B cell (primary cell): Measurements from ENCODE around the gene LENG9. TPM values are rescaled to one million over a fixed set of nuclear protein-coding genes. Genes with fewer than 3 reads are reported as not detected.

Experiments used
- ATAC-seq: fragments of 200-7000 bp; cut with Tn5 transposase; one replicate; pipeline ENCODE4 v1.10.0; 2021; ENCODE audit warnings: low read depth, mild to moderate bottlenecking, moderate number of reproducible peaks, moderate library complexity
- CTCF ChIA-PET: fragments of 350-600 bp; sonication (Branson Sonifier 250); formaldehyde crosslinking; loops from one replicate; lab custom pipeline; 2021; ENCODE audit warnings: antibody characterized with exemption, inconsistent platforms; lab: Charles Lee
- POLR2A ChIA-PET: fragments of 350-600 bp; sonication (Branson Sonifier 250); formaldehyde crosslinking; loops from one replicate; lab custom pipeline; 2021; ENCODE audit warnings: antibody characterized with exemption; lab: Charles Lee
- DNase-seq: peaks from one replicate; pipeline ENCODE4 v3.0.0; 2013
- H2AFZ ChIP-seq: 2 replicates; pipeline ENCODE4 v1.6.1; 2012; ENCODE audit warnings: mild to moderate bottlenecking, low read depth, low read length; ENCODE audit not compliant: insufficient read depth, poor library complexity, severe bottlenecking
- H3K27ac ChIP-seq, 2 donors: 1 replicate in 1 of 2; 2 replicates in 1 of 2; pipeline ENCODE4 v1.5.1; 2012 to 2013; ENCODE audit warnings: low read length in 2 of 2, mild to moderate bottlenecking in 2 of 2, moderate library complexity in 1 of 2
- H3K27me3 ChIP-seq, 4 experiments: fragments of 200-600 bp in 1 of 4; sonication (generic) in 1 of 4; replicated peaks in 1 of 4; 1 replicate in 2 of 4; 2 replicates in 2 of 4; pipeline versions ENCODE4 v1.6.1 to v1.7.0; 2013 to 2016; ENCODE audit warnings: low read length in 3 of 4, mild to moderate bottlenecking in 2 of 4, mixed read lengths in 1 of 4, moderate library complexity in 1 of 4; ENCODE audit not compliant: insufficient read depth in 4 of 4, control insufficient read depth in 3 of 4; ENCODE audit errors: control extremely low read depth in 1 of 4
- H3K36me3 ChIP-seq, 2 experiments: replicated peaks in 1 of 2; 1 replicate in 1 of 2; 2 replicates in 1 of 2; pipeline versions ENCODE4 v1.6.1 to v1.7.1; 2013; ENCODE audit warnings: low read length in 1 of 2; ENCODE audit not compliant: insufficient read depth in 2 of 2, control insufficient read depth in 1 of 2; ENCODE audit errors: control extremely low read depth in 1 of 2, extremely low read depth in 1 of 2
- H3K4me1 ChIP-seq, 2 donors: fragments of 200-600 bp in 1 of 2; sonication (generic) in 1 of 2; 1 replicate in 1 of 2; 2 replicates in 1 of 2; pipeline versions ENCODE4 v1.5.1 to v1.6.1; 2013 to 2017; ENCODE audit warnings: low read length in 2 of 2; ENCODE audit not compliant: control insufficient read depth in 2 of 2, insufficient read depth in 2 of 2
- H3K4me2 ChIP-seq: replicated peaks from 2 replicates; pipeline ENCODE3; 2012; ENCODE audit warnings: mild to moderate bottlenecking, low read depth, low read length; ENCODE audit not compliant: poor library complexity, severe bottlenecking
- H3K4me3 ChIP-seq, 5 experiments: fragments of 200-600 bp in 1 of 5; sonication (generic) in 1 of 5; 1 replicate in 3 of 5; 2 replicates in 2 of 5; pipeline versions ENCODE4 v1.5.1 to v1.7.0; 2011 to 2016; ENCODE audit warnings: low read length in 4 of 5, mild to moderate bottlenecking in 4 of 5, low read depth in 2 of 5, control low read depth in 1 of 5, moderate library complexity in 1 of 5; ENCODE audit not compliant: insufficient read depth in 1 of 5; ENCODE audit errors: control extremely low read depth in 1 of 5, extremely low read depth in 1 of 5
- H3K79me2 ChIP-seq: fragments of 200-600 bp; sonication (generic); one replicate; pipeline ENCODE4 v1.6.0; 2016; ENCODE audit warnings: low read length; ENCODE audit not compliant: control insufficient read depth, insufficient read depth
- H3K9ac ChIP-seq: fragments of 200-600 bp; sonication (generic); 2 replicates; pipeline ENCODE4 v1.6.1; 2017; ENCODE audit warnings: mild to moderate bottlenecking, low read length, moderate library complexity
- H3K9me3 ChIP-seq, 3 donors: one replicate each; pipeline versions ENCODE4 v1.6.1 to v1.7.1; 2013; ENCODE audit warnings: low read length in 2 of 3; ENCODE audit not compliant: control insufficient read depth in 2 of 3, insufficient read depth in 1 of 3; ENCODE audit errors: control extremely low read depth in 1 of 3
- H4K20me1 ChIP-seq: 2 replicates; pipeline ENCODE4 v1.6.0; 2012; ENCODE audit warnings: mild to moderate bottlenecking, low read length; ENCODE audit not compliant: insufficient read depth, control insufficient read depth, poor library complexity, severe bottlenecking
- H3K27ac Mint-ChIP-seq: one replicate; pipeline ENCODE4 v1.8.0; 2021; ENCODE audit warnings: mixed read lengths
- H3K27me3 Mint-ChIP-seq: one replicate; pipeline ENCODE4 v1.8.0; 2021; ENCODE audit warnings: mixed read lengths
- H3K4me1 Mint-ChIP-seq: one replicate; pipeline ENCODE4 v1.8.0; 2021; ENCODE audit warnings: mixed read lengths
- H3K4me3 Mint-ChIP-seq: one replicate; pipeline ENCODE4 v1.8.0; 2021; ENCODE audit warnings: mixed read lengths
- H3K9me3 Mint-ChIP-seq: one replicate; pipeline ENCODE4 v1.8.0; 2022; ENCODE audit warnings: mixed read lengths; ENCODE audit not compliant: insufficient read depth
- EZH2 ChIP-seq: IDR thresholded peaks from 2 replicates; pipeline ENCODE4 v1.6.1; 2012; ENCODE audit warnings: borderline replicate concordance, low read depth, mild to moderate bottlenecking, moderate library complexity, low read length; ENCODE audit not compliant: insufficient read depth, poor library complexity, severe bottlenecking
- WGBS: methylation state at CpG from one replicate; pipeline ENCODE4 v1.1.5; 2013; ENCODE audit warnings: missing lambda C conversion rate; ENCODE audit not compliant: insufficient coverage; 5-methylcytosine and 5-hydroxymethylcytosine counted together
- intact Hi-C: fragments of 100-400 bp; cut with micrococcal nuclease; formaldehyde crosslinking; loops from one replicate; pipeline ENCODE4 v1.10.0; 2022
- polyA plus RNA-seq: library from polyadenylated mRNA; depleted of rRNA; stranded (reverse); fragments of >200 nt; gene quantifications from 2 replicates; pipeline ENCODE4 v1.2.3, GENCODE V29; 2012
- total RNA-seq, 2 donors: library from RNA; stranded (reverse); fragments of 120-200 nt in 1 of 2; gene quantifications; 1 replicate in 1 of 2; 2 replicates in 1 of 2; pipeline versions ENCODE4 v1.2.3 to v1.2.4, GENCODE V29; 2013 to 2022
- TF ChIP-seq, protein P1 (sequence below): fragments of 200-600 bp; IDR thresholded peaks from one replicate; pipeline ENCODE4 v1.8.0; 2022; ENCODE audit warnings: antibody characterized with exemption, mild to moderate bottlenecking

The LENG9 gene
- total and polyA plus RNA-seq, 2 donors (not counting 1 experiment from before 2014, with no cell fraction given): 4.6 to 6.6 TPM

DNA sequence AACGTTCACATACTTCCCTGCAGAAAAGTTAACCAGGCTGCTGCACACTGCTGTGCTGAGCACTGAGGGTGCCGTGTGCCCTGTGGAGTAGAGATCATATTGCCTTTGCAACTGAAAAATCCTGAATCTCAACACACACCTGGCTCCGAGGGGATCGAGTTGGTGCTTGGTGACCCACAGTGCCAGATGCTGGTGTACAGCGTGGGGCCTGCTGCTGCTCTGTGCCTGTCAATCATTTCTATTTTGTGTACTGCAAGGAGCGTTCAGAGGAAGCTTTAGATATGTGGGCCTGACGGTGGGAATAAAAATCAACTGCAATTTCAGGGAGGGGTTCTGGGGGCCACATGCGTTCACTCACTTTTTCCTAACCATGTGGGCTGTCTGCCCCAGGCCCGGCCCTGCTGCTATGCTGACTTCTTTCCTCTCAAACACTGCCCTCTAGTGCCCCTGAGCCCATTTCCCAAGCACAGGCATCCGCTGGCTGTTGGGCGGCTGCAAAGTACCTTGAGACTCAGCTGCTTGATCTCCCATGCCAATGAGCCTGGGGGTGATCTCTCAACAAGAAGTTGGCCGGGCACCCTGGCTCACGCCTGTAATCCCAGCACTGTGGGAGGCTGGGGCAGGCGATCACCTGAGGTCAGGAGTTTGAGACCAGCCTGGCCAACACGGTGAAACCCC lies 24.3 kb downstream of the LENG9 start:
- intact Hi-C loops: no loop called here
- peaks cover 11% of the 10 kb centered on the region for H3K4me1 Mint-ChIP-seq
- Histone ChIP-seq H3K4me3 (no peak overlapping the region), H3K36me3 (peaks cover 1 to 6% of the 10 kb centered on the region in 2 experiments), H4K20me1 (peaks cover 13% of the 10 kb centered on the region), H3K4me1 (peaks cover 0 to 5% of the 10 kb centered on the region in 2 donors), H2AFZ (no peak overlapping the region), H3K9me3 (no peaks in the 10 kb centered on the region), H3K79me2 (peaks cover 11% of the 10 kb centered on the region), H3K27me3 (no peaks in the 10 kb centered on the region), H3K27ac (no peak overlapping the region), H3K9ac (no peak overlapping the region), H3K4me2 (no peak overlapping the region)
- no peak overlapping the region for H3K27ac Mint-ChIP-seq
- TF ChIP-seq, protein P1, sequence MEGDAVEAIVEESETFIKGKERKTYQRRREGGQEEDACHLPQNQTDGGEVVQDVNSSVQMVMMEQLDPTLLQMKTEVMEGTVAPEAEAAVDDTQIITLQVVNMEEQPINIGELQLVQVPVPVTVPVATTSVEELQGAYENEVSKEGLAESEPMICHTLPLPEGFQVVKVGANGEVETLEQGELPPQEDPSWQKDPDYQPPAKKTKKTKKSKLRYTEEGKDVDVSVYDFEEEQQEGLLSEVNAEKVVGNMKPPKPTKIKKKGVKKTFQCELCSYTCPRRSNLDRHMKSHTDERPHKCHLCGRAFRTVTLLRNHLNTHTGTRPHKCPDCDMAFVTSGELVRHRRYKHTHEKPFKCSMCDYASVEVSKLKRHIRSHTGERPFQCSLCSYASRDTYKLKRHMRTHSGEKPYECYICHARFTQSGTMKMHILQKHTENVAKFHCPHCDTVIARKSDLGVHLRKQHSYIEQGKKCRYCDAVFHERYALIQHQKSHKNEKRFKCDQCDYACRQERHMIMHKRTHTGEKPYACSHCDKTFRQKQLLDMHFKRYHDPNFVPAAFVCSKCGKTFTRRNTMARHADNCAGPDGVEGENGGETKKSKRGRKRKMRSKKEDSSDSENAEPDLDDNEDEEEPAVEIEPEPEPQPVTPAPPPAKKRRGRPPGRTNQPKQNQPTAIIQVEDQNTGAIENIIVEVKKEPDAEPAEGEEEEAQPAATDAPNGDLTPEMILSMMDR: peak; percentile 19
- no peak for TF ChIP-seq EZH2
- no peak overlapping the region for H3K4me3 Mint-ChIP-seq
- 94% methylated on average over 11 of the region's 15 CpGs for whole genome bisulfite sequencing
- no peaks in the 10 kb centered on the region for H3K9me3 Mint-ChIP-seq
- ChIA-PET POLR2A (interaction anchor here (0.6 kb wide), 1 partner anchor 1192 kb away, joined by 8 read pairs; no protein-coding TSS in a partner anchor), CTCF (interaction anchor here (0.7 to 1.4 kb wide), 2 partner anchors 19 to 269 kb away, joined by 3 to 5 read pairs; no protein-coding TSS in a partner anchor)
- ATAC-seq (peak; percentile 24), DNase-seq (no peak)
- no peaks in the 10 kb centered on the region for H3K27me3 Mint-ChIP-seq

DNA sequence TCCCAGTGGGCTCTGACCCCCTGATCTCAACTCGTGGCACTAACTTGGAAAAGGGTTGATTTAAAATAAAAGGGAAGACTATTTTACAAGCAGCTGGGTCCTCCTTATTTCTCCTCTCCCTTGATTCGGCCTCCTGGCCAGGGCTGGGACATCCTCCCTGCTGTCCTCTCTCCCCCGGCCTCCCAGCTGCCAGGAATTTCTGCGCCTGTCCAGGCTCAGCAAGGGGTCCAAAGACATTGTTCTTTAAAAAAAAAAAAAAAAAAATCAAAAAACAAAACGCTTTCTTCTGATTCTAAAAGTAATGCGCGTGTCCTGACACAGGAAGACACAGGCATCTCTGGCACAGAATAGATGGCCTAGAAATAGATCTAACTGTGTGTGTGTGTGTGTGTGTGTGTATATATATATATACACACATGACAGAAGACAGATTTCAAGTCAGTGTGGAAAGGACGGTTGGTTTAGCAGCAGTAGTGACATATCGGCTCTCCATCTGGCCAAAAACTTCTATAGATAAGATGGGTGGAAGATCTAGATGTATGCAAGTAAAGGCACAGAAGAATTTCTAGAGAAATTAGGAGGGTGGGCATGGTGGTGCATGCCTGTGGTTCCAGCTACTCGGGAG lies 26.8 kb downstream of the LENG9 start:
- Mint-ChIP-seq H3K27ac (no peak overlapping the region), H3K27me3 (no peaks in the 10 kb centered on the region), H3K4me1 (peaks cover 11% of the 10 kb centered on the region), H3K9me3 (no peaks in the 10 kb centered on the region), H3K4me3 (no peak overlapping the region)
- intact Hi-C loops: no loop called here
- no peak for TF ChIP-seq EZH2
- TF ChIP-seq, protein P1: no peak
- no peaks in the 10 kb centered on the region for H3K27me3 ChIP-seq
- WGBS: 93% methylated on average over 3 of the region's 10 CpGs
- peaks cover 13% of the 10 kb centered on the region for H3K79me2 ChIP-seq
- H3K4me1 ChIP-seq: peaks cover 0 to 8% of the 10 kb centered on the region in 2 donors
- peaks cover 1 to 4% of the 10 kb centered on the region in 2 experiments for H3K36me3 ChIP-seq
- POLR2A ChIA-PET: interaction anchor here (0.7 kb wide), 1 partner anchor 16 kb away, joined by 9 read pairs; no protein-coding TSS in a partner anchor
- peaks cover 13% of the 10 kb centered on the region for H4K20me1 ChIP-seq
- H3K9me3 ChIP-seq: no peaks in the 10 kb centered on the region
- H3K9ac ChIP-seq: no peak overlapping the region
- no peak overlapping the region for H2AFZ ChIP-seq
- ATAC-seq (no peak), DNase-seq (no peak)
- CTCF ChIA-PET: no interaction called here
- H3K4me3 ChIP-seq: no peak overlapping the region
- H3K4me2 ChIP-seq: no peak overlapping the region
- no peak overlapping the region for H3K27ac ChIP-seq
